ENCODE measurements around the gene PATJ. TPM values are rescaled to one million over a fixed set of nuclear protein-coding genes. Genes with fewer than 3 reads are reported as not detected.

Gene PATJ
- total RNA-seq, 1 experiment from 2014 or later: 57.9 TPM

DNA sequence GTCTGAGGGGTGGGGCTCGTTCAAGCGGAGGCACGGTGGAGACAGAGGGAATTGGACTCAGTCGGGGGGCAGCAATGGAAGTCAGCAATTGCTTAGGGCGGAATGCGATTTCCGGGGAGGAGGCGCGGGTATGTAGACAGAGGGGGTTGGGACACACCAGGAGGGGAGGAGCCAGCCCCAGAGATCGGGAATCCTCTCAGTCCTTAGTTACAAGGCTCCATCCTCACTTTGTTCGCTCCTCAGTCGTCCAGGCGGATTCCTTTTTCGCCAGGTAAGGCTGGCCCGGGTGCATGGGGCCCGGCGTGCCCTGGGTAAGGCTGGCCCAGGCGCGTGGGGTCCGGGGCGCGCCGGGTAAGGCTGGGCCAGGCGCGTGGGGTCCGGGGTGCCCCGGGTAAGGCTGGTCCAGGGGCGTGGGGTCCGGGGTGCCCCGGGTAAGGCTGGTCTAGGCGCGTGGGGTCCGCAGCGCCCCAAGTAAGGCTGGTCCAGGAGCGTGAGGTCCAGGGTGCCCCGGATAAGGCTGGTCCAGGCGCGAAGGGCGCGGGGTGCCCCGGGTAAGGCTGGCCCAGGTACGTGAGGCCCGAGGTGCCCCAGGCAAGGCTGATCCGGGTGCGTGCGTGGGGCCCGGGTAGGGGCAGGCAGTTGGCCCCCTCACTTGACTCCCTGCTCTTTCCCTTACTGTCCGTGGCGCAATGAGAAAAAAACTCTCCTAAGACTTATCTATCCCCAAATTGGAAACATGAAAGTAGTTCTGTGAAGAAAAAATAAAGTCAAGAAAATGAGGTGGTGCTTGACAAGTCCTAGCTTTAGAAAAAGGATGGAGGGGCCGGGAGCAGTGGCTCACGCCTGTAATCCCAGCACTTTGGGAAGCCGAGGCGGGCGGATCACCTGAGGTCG is 452.6 kb downstream of the PATJ start, which contains the start of gene L1TD1 (continued):
- TF ChIP-seq, protein P1, sequence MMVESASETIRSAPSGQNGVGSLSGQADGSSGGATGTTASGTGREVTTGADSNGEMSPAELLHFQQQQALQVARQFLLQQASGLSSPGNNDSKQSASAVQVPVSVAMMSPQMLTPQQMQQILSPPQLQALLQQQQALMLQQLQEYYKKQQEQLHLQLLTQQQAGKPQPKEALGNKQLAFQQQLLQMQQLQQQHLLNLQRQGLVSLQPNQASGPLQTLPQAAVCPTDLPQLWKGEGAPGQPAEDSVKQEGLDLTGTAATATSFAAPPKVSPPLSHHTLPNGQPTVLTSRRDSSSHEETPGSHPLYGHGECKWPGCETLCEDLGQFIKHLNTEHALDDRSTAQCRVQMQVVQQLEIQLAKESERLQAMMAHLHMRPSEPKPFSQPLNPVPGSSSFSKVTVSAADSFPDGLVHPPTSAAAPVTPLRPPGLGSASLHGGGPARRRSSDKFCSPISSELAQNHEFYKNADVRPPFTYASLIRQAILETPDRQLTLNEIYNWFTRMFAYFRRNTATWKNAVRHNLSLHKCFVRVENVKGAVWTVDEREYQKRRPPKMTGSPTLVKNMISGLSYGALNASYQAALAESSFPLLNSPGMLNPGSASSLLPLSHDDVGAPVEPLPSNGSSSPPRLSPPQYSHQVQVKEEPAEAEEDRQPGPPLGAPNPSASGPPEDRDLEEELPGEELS (CRISPR knock-in tag; IDR thresholded peaks at IDR 0.05): peak; percentile 35
- TF ChIP-seq GABPB1 (CRISPR knock-in tag; IDR thresholded peaks at IDR 0.05) (no peak), GTF2I (CRISPR knock-in tag; conservative IDR thresholded peaks at IDR 0.05) (no peak), TP53 (CRISPR knock-in tag; IDR thresholded peaks at IDR 0.05) (peak; percentile 63), ZNF232 (CRISPR knock-in tag; IDR thresholded peaks at IDR 0.05) (peak; percentile 30; the same call in 1 of the 2 replicates), ZNF121 (CRISPR knock-in tag; IDR thresholded peaks at IDR 0.05) (no peak), TCF7 (CRISPR knock-in tag; IDR thresholded peaks at IDR 0.05; ENCODE audit: low read depth) (peak; percentile 80; the same call in 1 of the 2 replicates), MXD4 (CRISPR knock-in tag; IDR thresholded peaks at IDR 0.05; ENCODE audit: borderline replicate concordance) (no peak), MYBL2 (CRISPR knock-in tag; IDR thresholded peaks at IDR 0.05) (peak; percentile 65; the same call in 1 of the 2 replicates), SOX15 (CRISPR knock-in tag; IDR thresholded peaks at IDR 0.05) (no peak), JAZF1 (CRISPR knock-in tag; IDR thresholded peaks at IDR 0.05) (no peak), GRHL2 (CRISPR knock-in tag; IDR thresholded peaks at IDR 0.05; ENCODE audit: insufficient replicate concordance, severe bottlenecking) (no peak), FOXJ3 (CRISPR knock-in tag; IDR thresholded peaks at IDR 0.05; ENCODE audit: borderline replicate concordance) (no peak), TEAD4 (CRISPR knock-in tag; IDR thresholded peaks at IDR 0.05) (no peak), ZNF671 (CRISPR knock-in tag; IDR thresholded peaks at IDR 0.05) (no peak)
- TF ChIP-seq, protein P2, sequence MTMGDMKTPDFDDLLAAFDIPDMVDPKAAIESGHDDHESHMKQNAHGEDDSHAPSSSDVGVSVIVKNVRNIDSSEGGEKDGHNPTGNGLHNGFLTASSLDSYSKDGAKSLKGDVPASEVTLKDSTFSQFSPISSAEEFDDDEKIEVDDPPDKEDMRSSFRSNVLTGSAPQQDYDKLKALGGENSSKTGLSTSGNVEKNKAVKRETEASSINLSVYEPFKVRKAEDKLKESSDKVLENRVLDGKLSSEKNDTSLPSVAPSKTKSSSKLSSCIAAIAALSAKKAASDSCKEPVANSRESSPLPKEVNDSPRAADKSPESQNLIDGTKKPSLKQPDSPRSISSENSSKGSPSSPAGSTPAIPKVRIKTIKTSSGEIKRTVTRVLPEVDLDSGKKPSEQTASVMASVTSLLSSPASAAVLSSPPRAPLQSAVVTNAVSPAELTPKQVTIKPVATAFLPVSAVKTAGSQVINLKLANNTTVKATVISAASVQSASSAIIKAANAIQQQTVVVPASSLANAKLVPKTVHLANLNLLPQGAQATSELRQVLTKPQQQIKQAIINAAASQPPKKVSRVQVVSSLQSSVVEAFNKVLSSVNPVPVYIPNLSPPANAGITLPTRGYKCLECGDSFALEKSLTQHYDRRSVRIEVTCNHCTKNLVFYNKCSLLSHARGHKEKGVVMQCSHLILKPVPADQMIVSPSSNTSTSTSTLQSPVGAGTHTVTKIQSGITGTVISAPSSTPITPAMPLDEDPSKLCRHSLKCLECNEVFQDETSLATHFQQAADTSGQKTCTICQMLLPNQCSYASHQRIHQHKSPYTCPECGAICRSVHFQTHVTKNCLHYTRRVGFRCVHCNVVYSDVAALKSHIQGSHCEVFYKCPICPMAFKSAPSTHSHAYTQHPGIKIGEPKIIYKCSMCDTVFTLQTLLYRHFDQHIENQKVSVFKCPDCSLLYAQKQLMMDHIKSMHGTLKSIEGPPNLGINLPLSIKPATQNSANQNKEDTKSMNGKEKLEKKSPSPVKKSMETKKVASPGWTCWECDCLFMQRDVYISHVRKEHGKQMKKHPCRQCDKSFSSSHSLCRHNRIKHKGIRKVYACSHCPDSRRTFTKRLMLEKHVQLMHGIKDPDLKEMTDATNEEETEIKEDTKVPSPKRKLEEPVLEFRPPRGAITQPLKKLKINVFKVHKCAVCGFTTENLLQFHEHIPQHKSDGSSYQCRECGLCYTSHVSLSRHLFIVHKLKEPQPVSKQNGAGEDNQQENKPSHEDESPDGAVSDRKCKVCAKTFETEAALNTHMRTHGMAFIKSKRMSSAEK (CRISPR knock-in tag; IDR thresholded peaks at IDR 0.05; ENCODE audit: borderline replicate concordance): no peak
- TF ChIP-seq, protein P3, sequence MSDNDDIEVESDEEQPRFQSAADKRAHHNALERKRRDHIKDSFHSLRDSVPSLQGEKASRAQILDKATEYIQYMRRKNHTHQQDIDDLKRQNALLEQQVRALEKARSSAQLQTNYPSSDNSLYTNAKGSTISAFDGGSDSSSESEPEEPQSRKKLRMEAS (CRISPR knock-in tag; IDR thresholded peaks at IDR 0.05): peak; percentile 54
- TF ChIP-seq, protein P4, sequence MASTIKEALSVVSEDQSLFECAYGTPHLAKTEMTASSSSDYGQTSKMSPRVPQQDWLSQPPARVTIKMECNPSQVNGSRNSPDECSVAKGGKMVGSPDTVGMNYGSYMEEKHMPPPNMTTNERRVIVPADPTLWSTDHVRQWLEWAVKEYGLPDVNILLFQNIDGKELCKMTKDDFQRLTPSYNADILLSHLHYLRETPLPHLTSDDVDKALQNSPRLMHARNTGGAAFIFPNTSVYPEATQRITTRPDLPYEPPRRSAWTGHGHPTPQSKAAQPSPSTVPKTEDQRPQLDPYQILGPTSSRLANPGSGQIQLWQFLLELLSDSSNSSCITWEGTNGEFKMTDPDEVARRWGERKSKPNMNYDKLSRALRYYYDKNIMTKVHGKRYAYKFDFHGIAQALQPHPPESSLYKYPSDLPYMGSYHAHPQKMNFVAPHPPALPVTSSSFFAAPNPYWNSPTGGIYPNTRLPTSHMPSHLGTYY (CRISPR knock-in tag; IDR thresholded peaks at IDR 0.05): no peak; the same call in 1 of the 2 replicates
- TF ChIP-seq, protein P5, sequence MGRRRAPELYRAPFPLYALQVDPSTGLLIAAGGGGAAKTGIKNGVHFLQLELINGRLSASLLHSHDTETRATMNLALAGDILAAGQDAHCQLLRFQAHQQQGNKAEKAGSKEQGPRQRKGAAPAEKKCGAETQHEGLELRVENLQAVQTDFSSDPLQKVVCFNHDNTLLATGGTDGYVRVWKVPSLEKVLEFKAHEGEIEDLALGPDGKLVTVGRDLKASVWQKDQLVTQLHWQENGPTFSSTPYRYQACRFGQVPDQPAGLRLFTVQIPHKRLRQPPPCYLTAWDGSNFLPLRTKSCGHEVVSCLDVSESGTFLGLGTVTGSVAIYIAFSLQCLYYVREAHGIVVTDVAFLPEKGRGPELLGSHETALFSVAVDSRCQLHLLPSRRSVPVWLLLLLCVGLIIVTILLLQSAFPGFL (CRISPR knock-in tag; IDR thresholded peaks at IDR 0.05; ENCODE audit: borderline replicate concordance): no peak
- TF ChIP-seq, protein P6, sequence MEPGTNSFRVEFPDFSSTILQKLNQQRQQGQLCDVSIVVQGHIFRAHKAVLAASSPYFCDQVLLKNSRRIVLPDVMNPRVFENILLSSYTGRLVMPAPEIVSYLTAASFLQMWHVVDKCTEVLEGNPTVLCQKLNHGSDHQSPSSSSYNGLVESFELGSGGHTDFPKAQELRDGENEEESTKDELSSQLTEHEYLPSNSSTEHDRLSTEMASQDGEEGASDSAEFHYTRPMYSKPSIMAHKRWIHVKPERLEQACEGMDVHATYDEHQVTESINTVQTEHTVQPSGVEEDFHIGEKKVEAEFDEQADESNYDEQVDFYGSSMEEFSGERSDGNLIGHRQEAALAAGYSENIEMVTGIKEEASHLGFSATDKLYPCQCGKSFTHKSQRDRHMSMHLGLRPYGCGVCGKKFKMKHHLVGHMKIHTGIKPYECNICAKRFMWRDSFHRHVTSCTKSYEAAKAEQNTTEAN (CRISPR knock-in tag; IDR thresholded peaks at IDR 0.05): no peak; the same call in 1 of the 2 replicates
- TF ChIP-seq, protein P7, sequence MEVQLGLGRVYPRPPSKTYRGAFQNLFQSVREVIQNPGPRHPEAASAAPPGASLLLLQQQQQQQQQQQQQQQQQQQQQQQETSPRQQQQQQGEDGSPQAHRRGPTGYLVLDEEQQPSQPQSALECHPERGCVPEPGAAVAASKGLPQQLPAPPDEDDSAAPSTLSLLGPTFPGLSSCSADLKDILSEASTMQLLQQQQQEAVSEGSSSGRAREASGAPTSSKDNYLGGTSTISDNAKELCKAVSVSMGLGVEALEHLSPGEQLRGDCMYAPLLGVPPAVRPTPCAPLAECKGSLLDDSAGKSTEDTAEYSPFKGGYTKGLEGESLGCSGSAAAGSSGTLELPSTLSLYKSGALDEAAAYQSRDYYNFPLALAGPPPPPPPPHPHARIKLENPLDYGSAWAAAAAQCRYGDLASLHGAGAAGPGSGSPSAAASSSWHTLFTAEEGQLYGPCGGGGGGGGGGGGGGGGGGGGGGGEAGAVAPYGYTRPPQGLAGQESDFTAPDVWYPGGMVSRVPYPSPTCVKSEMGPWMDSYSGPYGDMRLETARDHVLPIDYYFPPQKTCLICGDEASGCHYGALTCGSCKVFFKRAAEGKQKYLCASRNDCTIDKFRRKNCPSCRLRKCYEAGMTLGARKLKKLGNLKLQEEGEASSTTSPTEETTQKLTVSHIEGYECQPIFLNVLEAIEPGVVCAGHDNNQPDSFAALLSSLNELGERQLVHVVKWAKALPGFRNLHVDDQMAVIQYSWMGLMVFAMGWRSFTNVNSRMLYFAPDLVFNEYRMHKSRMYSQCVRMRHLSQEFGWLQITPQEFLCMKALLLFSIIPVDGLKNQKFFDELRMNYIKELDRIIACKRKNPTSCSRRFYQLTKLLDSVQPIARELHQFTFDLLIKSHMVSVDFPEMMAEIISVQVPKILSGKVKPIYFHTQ (CRISPR knock-in tag; IDR thresholded peaks at IDR 0.05): no peak
- TF ChIP-seq, protein P8, sequence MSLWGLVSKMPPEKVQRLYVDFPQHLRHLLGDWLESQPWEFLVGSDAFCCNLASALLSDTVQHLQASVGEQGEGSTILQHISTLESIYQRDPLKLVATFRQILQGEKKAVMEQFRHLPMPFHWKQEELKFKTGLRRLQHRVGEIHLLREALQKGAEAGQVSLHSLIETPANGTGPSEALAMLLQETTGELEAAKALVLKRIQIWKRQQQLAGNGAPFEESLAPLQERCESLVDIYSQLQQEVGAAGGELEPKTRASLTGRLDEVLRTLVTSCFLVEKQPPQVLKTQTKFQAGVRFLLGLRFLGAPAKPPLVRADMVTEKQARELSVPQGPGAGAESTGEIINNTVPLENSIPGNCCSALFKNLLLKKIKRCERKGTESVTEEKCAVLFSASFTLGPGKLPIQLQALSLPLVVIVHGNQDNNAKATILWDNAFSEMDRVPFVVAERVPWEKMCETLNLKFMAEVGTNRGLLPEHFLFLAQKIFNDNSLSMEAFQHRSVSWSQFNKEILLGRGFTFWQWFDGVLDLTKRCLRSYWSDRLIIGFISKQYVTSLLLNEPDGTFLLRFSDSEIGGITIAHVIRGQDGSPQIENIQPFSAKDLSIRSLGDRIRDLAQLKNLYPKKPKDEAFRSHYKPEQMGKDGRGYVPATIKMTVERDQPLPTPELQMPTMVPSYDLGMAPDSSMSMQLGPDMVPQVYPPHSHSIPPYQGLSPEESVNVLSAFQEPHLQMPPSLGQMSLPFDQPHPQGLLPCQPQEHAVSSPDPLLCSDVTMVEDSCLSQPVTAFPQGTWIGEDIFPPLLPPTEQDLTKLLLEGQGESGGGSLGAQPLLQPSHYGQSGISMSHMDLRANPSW (CRISPR knock-in tag; conservative IDR thresholded peaks at IDR 0.05; ENCODE audit: low read depth): 0 out of 2 replicates have a peak, but pooled peaks have one; percentile 29

All from WTC11 (cell line).